OCI-LY3 (cell line): ENCODE measurements around the gene LIN28B.

Source experiments
- H2AFZ ChIP-seq: fragments of 200-600, 300-600 bp; shearing (Covaris generic); 2 replicates; pipeline ENCODE4 v1.6.0; 2014; ENCODE audit warnings: antibody characterized with exemption, low read depth, low read length
- H3K27ac ChIP-seq: fragments of 200-600, 300-600 bp; sonication (generic); 2 replicates; pipeline ENCODE4 v1.5.1; 2014; ENCODE audit warnings: mild to moderate bottlenecking, low read length, moderate library complexity, mixed read lengths
- H3K27me3 ChIP-seq: fragments of 200-600, 300-600 bp; sonication (generic); 2 replicates; pipeline ENCODE4 v1.6.1; 2014; ENCODE audit warnings: low read depth, low read length, mixed read lengths
- H3K36me3 ChIP-seq: fragments of 200-600, 300-600 bp; sonication (generic); replicated peaks from 2 replicates; pipeline ENCODE3; 2014; ENCODE audit warnings: low read depth, low read length, mixed read lengths
- H3K4me1 ChIP-seq: fragments of 300-600, 200-600 bp; sonication (generic); 2 replicates; pipeline ENCODE4 v1.6.1; 2014; ENCODE audit warnings: low read length, mixed read lengths
- H3K4me2 ChIP-seq: fragments of 200-600, 300-600 bp; sonication (generic); 2 replicates; pipeline ENCODE4 v1.6.1; 2014; ENCODE audit warnings: low read length, mixed read lengths
- H3K4me3 ChIP-seq: fragments of 300-600, 200-600 bp; sonication (generic); 2 replicates; pipeline ENCODE4 v1.5.1; 2014; ENCODE audit warnings: antibody characterized with exemption, mild to moderate bottlenecking, low read length, moderate library complexity
- H3K79me2 ChIP-seq: fragments of 300-600, 200-600 bp; shearing (Covaris generic); 2 replicates; pipeline ENCODE4 v1.6.1; 2014; ENCODE audit warnings: mild to moderate bottlenecking, low read length, mixed read lengths
- H3K9ac ChIP-seq: fragments of 300-600, 200-600 bp; shearing (Covaris generic); 2 replicates; pipeline ENCODE4 v1.6.0; 2014; ENCODE audit warnings: mild to moderate bottlenecking, low read length, moderate library complexity
- H3K9me3 ChIP-seq: fragments of 200-600, 300-600 bp; shearing (Covaris generic); 2 replicates; pipeline ENCODE4 v1.6.1; 2014; ENCODE audit warnings: low read length, mixed read lengths; ENCODE audit not compliant: insufficient read depth
- H4K20me1 ChIP-seq: fragments of 200-600, 300-600 bp; sonication (generic); 2 replicates; pipeline ENCODE4 v1.6.1; 2016; ENCODE audit warnings: low read length, mixed read lengths; ENCODE audit not compliant: insufficient read depth
- CTCF ChIP-seq: fragments of 200-600, 300-600 bp; sonication (generic); IDR thresholded peaks from 2 replicates; pipeline ENCODE4 v1.5.1; 2014; ENCODE audit warnings: antibody characterized with exemption, low read length, low read depth
- EZH2phosphoT487 ChIP-seq: fragments of 200-600 bp; shearing (Covaris generic); IDR thresholded peaks from 2 replicates; pipeline ENCODE4 v1.6.1; 2018; ENCODE audit warnings: antibody characterized with exemption, mixed run types, low read depth

LIN28B gene

GRCh38 chr6:105021399-105021798, 64.5 kb downstream of the LIN28B start:
- H3K4me2 ChIP-seq = no peak overlapping the region
- H3K36me3 ChIP-seq = no peaks in the 10 kb centered on the region
- no peaks in the 10 kb centered on the region for H3K27me3 ChIP-seq
- no peak overlapping the region for H3K27ac ChIP-seq
- H2AFZ ChIP-seq = no peak overlapping the region
- H3K9ac ChIP-seq = no peak overlapping the region
- no peaks in the 10 kb centered on the region for H3K79me2 ChIP-seq
- H3K4me3 ChIP-seq = no peak overlapping the region
- H4K20me1 ChIP-seq = no peaks in the 10 kb centered on the region
- TF ChIP-seq EZH2phosphoT487 = no peak
- TF ChIP-seq CTCF = no peak
- H3K9me3 ChIP-seq = no peaks in the 10 kb centered on the region
- no peaks in the 10 kb centered on the region for H3K4me1 ChIP-seq

DNA sequence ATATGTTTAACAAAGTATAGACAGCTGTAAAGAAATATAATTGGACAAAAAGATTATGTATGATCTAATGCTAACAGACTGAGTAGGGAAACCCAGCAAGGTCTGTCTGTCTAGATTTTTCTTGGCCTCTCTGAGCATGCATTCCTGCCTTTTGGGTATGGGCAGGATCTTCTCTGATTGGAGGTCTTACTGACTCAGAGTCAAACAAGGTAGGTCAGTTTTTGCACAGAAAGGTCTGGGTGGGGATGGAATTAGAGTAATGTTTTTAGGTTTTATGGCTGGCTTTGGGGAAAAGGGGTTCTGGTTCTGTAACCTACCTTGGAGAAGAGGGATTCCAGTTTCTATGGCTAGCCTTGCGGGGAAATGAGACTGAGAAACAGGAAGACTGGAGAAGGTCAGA, 65.5 kb downstream of the LIN28B start:
- H3K4me2 ChIP-seq = no peak overlapping the region
- H3K27ac ChIP-seq = no peak overlapping the region
- no peaks in the 10 kb centered on the region for H3K79me2 ChIP-seq

DNA sequence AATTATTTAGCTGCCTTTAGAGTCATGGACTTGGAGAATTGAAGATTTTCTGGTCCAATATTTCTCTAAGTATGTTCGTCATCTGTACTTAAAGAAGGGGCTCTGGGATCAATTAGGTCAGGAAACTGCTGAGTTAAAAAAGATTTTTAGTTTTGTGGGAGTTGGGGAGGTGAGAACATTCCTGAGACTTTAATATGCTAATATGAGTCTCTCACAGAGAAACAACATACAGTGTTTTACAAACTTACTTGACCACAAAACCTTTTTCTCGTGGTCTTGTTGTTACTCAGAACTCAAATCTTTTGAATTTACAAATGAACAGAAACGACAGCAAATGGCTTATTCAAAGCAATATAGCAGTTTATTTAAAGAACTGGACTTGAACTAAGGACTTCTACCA, 67.9 kb downstream of the LIN28B start:
- no peak overlapping the region for H3K27ac ChIP-seq
- no peak overlapping the region for H3K4me2 ChIP-seq
- H4K20me1 ChIP-seq = no peaks in the 10 kb centered on the region
- no peak overlapping the region for H2AFZ ChIP-seq
- no peaks in the 10 kb centered on the region for H3K4me1 ChIP-seq
- H3K27me3 ChIP-seq = no peaks in the 10 kb centered on the region
- H3K36me3 ChIP-seq = no peaks in the 10 kb centered on the region
- no peak for TF ChIP-seq CTCF
- no peak for TF ChIP-seq EZH2phosphoT487
- H3K79me2 ChIP-seq = no peaks in the 10 kb centered on the region
- no peak overlapping the region for H3K9ac ChIP-seq
- no peaks in the 10 kb centered on the region for H3K9me3 ChIP-seq
- H3K4me3 ChIP-seq = no peak overlapping the region

More for the DNA sequence above, 65.5 kb downstream of the LIN28B start:
- no peaks in the 10 kb centered on the region for H3K9me3 ChIP-seq
- H2AFZ ChIP-seq = no peak overlapping the region
- no peaks in the 10 kb centered on the region for H3K27me3 ChIP-seq
- H4K20me1 ChIP-seq = no peaks in the 10 kb centered on the region
- no peaks in the 10 kb centered on the region for H3K4me1 ChIP-seq
- TF ChIP-seq EZH2phosphoT487 = no peak
- no peak for TF ChIP-seq CTCF
- no peaks in the 10 kb centered on the region for H3K36me3 ChIP-seq
- no peak overlapping the region for H3K4me3 ChIP-seq
- no peak overlapping the region for H3K9ac ChIP-seq

- Histone ChIP-seq H3K9me3 (no peaks in the 10 kb centered on the region), H3K79me2 (no peaks in the 10 kb centered on the region), H3K4me2 (no peak overlapping the region)
These were observed 72.0 kb downstream of the LIN28B start for GRCh38 chr6:105028898-105029297.

More at GRCh38 chr6:105028898-105029297, 72.0 kb downstream of the LIN28B start:
- no peaks in the 10 kb centered on the region for H3K27me3 ChIP-seq
- H3K4me1 ChIP-seq = no peaks in the 10 kb centered on the region
- TF ChIP-seq CTCF (no peak), EZH2phosphoT487 (no peak)
- no peak overlapping the region for H3K27ac ChIP-seq
- no peak overlapping the region for H2AFZ ChIP-seq
- no peak overlapping the region for H3K9ac ChIP-seq
- H3K36me3 ChIP-seq = no peaks in the 10 kb centered on the region
- H4K20me1 ChIP-seq = no peaks in the 10 kb centered on the region
- no peak overlapping the region for H3K4me3 ChIP-seq
